Hepatocyte (in vitro differentiated cells): ENCODE data around the gene TSSK3. TPM values are rescaled to one million over a fixed set of nuclear protein-coding genes. Genes with fewer than 3 reads are reported as not detected.

ENCODE experiments used
- DNase-seq: peaks from one replicate; pipeline ENCODE4 v3.0.0-alpha.2; 2016; ENCODE audit warnings: low spot score
- H2AFZ ChIP-seq: fragments of 200-600 bp; sonication (generic); 2 replicates; pipeline ENCODE4 v1.6.0; 2016; ENCODE audit warnings: antibody characterized with exemption, mild to moderate bottlenecking
- H3K27ac ChIP-seq: fragments of 200-600 bp; sonication (generic); 2 replicates; pipeline ENCODE4 v1.5.1; 2016; ENCODE audit warnings: mild to moderate bottlenecking
- H3K27me3 ChIP-seq: fragments of 200-600 bp; sonication (generic); 2 replicates; pipeline ENCODE4 v1.6.1; 2016
- H3K36me3 ChIP-seq: fragments of 200-600 bp; sonication (generic); replicated peaks from 2 replicates; pipeline ENCODE4 v1.5.1; 2016; ENCODE audit warnings: low read depth; ENCODE audit not compliant: insufficient read depth
- H3K4me1 ChIP-seq: fragments of 200-600 bp; sonication (generic); 2 replicates; pipeline ENCODE4 v1.5.1; 2016; ENCODE audit warnings: mild to moderate bottlenecking, moderate library complexity; ENCODE audit not compliant: insufficient read depth
- H3K4me2 ChIP-seq: fragments of 200-600 bp; sonication (generic); 2 replicates; pipeline ENCODE4 v1.6.0; 2016
- H3K4me3 ChIP-seq: fragments of 200-600 bp; sonication (generic); 2 replicates; pipeline ENCODE4 v1.5.1; 2016; ENCODE audit warnings: mild to moderate bottlenecking
- H3K79me2 ChIP-seq: fragments of 200-600 bp; sonication (generic); 2 replicates; pipeline ENCODE4 v1.6.0; 2017; ENCODE audit warnings: mild to moderate bottlenecking
- H3K9me2 ChIP-seq: fragments of 200-600 bp; sonication (generic); replicated peaks from 2 replicates; pipeline ENCODE4 v1.6.0; 2017; ENCODE audit warnings: mild to moderate bottlenecking; ENCODE audit not compliant: insufficient read depth
- H3K9me3 ChIP-seq: fragments of 200-600 bp; sonication (generic); 2 replicates; pipeline ENCODE4 v1.5.1; 2016; ENCODE audit warnings: low read depth, mild to moderate bottlenecking
- H4K20me1 ChIP-seq: fragments of 200-600 bp; sonication (generic); 2 replicates; pipeline ENCODE4 v1.6.0; 2016; ENCODE audit warnings: mild to moderate bottlenecking; ENCODE audit not compliant: insufficient read depth, poor library complexity, severe bottlenecking
- EZH2 ChIP-seq: fragments of 200-600 bp; sonication (generic); IDR thresholded peaks from 2 replicates; pipeline ENCODE4 v1.6.1; 2016; ENCODE audit warnings: antibody characterized with exemption, mild to moderate bottlenecking, borderline replicate concordance
- EZH2phosphoT487 ChIP-seq: fragments of 200-600 bp; sonication (generic); IDR thresholded peaks from one replicate; pipeline ENCODE4 v1.6.1; 2018; ENCODE audit warnings: antibody characterized with exemption, mild to moderate bottlenecking, low read depth, moderate library complexity; ENCODE audit not compliant: unreplicated experiment, severe bottlenecking
- WGBS: methylation state at CpG from one replicate; pipeline ENCODE4 v1.1.6; 2016; ENCODE audit warnings: low lambda C conversion rate; ENCODE audit errors: missing lambda C conversion rate; 5-methylcytosine and 5-hydroxymethylcytosine counted together
- polyA plus RNA-seq: library from polyadenylated mRNA; unstranded; fragments of >200 nt; fragmentation: Nextera tagmentation; extraction: Ambion mirVana; gene quantifications from 2 replicates; pipeline ENCODE4 v1.2.1, GENCODE V29; 2016
- total RNA-seq: library from RNA; depleted of rRNA; stranded (reverse); fragments of >200 nt; gene quantifications from 2 replicates; pipeline ENCODE4 v1.2.3, GENCODE V29; 2014
- TF ChIP-seq, protein P1 (sequence below): fragments of 200-600 bp; sonication (generic); IDR thresholded peaks from 2 replicates; pipeline ENCODE4 v1.5.1; 2016; ENCODE audit warnings: antibody characterized with exemption, mild to moderate bottlenecking; ENCODE audit not compliant: poor library complexity

TSSK3 gene
- total and polyA plus RNA-seq, 2 experiments from 2014 or later: 1.4 TPM

DNA sequence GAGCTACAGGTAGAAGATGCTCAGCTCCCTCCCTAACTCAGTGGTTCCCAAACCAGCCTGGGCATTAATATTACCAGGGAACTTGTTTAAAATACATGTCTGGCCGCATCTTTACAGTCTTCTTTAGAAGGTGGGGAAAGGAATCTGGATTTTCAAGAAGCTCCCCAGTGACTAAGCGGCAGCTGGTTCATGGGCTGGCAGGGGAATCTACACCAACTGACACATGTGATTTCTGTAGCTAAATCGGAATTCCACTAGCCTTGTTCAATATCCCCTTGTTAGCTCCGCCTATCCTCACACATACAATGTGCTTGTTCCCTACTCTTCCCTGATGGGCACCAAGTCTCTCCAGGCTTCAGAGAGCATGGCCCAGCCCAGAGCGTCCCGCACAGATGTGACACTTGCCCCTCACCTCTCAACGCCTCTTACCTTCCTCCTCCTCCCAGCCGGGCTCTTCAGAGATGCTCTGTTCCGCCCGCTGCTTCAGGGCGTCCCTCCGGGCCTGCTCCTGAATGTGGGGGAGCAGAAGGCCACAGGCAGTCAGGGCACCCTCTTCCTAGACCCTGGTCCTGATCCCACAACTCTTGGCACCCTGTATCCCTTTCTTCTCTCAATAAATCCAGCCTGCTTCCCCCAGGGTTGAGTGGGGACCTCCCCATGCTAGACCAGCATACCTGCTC lies 15.3 kb downstream of the TSSK3 start:
- TF ChIP-seq EZH2: no peak
- TF ChIP-seq, protein P1, sequence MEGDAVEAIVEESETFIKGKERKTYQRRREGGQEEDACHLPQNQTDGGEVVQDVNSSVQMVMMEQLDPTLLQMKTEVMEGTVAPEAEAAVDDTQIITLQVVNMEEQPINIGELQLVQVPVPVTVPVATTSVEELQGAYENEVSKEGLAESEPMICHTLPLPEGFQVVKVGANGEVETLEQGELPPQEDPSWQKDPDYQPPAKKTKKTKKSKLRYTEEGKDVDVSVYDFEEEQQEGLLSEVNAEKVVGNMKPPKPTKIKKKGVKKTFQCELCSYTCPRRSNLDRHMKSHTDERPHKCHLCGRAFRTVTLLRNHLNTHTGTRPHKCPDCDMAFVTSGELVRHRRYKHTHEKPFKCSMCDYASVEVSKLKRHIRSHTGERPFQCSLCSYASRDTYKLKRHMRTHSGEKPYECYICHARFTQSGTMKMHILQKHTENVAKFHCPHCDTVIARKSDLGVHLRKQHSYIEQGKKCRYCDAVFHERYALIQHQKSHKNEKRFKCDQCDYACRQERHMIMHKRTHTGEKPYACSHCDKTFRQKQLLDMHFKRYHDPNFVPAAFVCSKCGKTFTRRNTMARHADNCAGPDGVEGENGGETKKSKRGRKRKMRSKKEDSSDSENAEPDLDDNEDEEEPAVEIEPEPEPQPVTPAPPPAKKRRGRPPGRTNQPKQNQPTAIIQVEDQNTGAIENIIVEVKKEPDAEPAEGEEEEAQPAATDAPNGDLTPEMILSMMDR: no peak
- TF ChIP-seq EZH2phosphoT487: no peak
- H3K4me2 ChIP-seq: no peak overlapping the region
- H3K36me3 ChIP-seq: no peaks in the 10 kb centered on the region
- DNase-seq: no peak
- no peak overlapping the region for H3K27ac ChIP-seq
- H3K4me3 ChIP-seq: no peak overlapping the region
- 97% methylated on average over 12 of the region's 12 CpGs for WGBS
- H3K27me3 ChIP-seq: no peaks in the 10 kb centered on the region
- H3K9me2 ChIP-seq: no peaks in the 10 kb centered on the region
- no peak overlapping the region for H2AFZ ChIP-seq
- H3K79me2 ChIP-seq: no peaks in the 10 kb centered on the region
- no peaks in the 10 kb centered on the region for H4K20me1 ChIP-seq
- H3K9me3 ChIP-seq: no peaks in the 10 kb centered on the region
- H3K4me1 ChIP-seq: no peaks in the 10 kb centered on the region

DNA sequence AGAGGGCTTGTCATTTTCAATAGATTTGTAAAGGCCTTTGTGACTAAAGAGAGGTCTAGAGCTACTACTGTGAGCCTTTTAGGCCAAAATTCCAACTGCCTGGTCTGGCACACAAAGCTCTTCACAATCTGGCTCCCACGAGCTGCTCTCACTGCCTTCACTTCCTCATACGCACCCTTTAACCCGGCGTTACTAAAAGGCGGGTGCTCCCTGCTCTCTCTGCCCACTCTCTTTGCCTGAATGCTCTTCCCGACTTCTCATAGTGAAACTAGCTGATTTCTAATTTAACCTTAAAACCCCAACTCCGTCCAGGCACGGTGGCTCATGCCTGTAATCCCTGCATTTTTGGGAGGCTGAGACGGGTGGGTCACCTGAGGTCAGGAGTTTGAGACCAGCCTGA lies 17.7 kb downstream of the TSSK3 start:
- peaks cover 2% of the 10 kb centered on the region for H3K79me2 ChIP-seq
- H3K27ac ChIP-seq: no peak overlapping the region
- H3K9me2 ChIP-seq: no peaks in the 10 kb centered on the region
- no peak overlapping the region for H3K4me3 ChIP-seq
- no peak overlapping the region for H2AFZ ChIP-seq
- H3K36me3 ChIP-seq: no peaks in the 10 kb centered on the region
- DNase-seq: no peak
- H3K9me3 ChIP-seq: no peaks in the 10 kb centered on the region
- H3K27me3 ChIP-seq: no peaks in the 10 kb centered on the region
- H4K20me1 ChIP-seq: no peaks in the 10 kb centered on the region
- 97% methylated on average over 9 of the region's 9 CpGs for WGBS
- TF ChIP-seq, protein P1: no peak
- TF ChIP-seq EZH2: no peak
- no peak for TF ChIP-seq EZH2phosphoT487
- no peaks in the 10 kb centered on the region for H3K4me1 ChIP-seq
- no peak overlapping the region for H3K4me2 ChIP-seq

DNA sequence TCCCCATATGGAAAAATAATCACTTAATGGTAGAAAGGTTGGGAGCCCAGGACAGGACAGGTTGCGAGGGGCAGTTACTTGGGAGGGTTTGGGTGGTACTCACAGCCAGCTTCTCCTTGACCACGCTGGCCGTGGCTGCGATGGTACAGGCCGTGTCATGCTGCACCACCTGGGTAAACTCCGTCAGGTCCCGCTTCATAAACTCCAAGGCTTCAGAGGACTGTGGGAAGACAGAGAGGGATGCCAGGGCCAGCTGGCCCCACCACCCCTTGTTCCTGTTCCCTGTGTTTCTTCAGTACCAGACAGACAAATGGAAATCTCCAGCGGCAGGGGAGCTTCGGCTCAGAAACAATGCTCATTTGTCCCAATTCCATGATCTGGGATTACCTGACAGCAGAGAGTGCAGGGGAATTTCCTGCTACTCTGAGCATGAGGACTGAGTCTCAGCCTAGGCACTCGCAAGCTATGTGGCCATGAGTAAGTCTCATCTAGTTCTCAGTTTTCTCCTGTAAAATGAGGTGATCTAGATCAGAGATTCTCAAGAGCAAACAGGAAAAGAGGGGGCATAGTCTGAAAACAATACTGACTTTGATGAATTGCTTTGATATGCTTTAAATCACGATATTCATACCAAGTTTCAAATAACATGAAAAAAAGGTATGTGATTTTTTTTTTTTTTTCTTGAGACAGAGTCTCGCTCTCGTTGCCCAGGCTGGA lies 24.5 kb downstream of the TSSK3 start:
- H4K20me1 ChIP-seq: peaks cover 9% of the 10 kb centered on the region
- H3K27ac ChIP-seq: no peak overlapping the region
- no peaks in the 10 kb centered on the region for H3K9me2 ChIP-seq
- 97% methylated on average over 13 of the region's 13 CpGs for WGBS
- no peak overlapping the region for H3K4me2 ChIP-seq
- H2AFZ ChIP-seq: no peak overlapping the region
- DNase-seq: no peak
- H3K4me1 ChIP-seq: no peaks in the 10 kb centered on the region
- H3K9me3 ChIP-seq: no peaks in the 10 kb centered on the region
- H3K4me3 ChIP-seq: no peak overlapping the region
- no peak for TF ChIP-seq EZH2phosphoT487
- TF ChIP-seq, protein P1: no peak
- no peak for TF ChIP-seq EZH2
- peaks cover 38% of the 10 kb centered on the region for H3K79me2 ChIP-seq
- no peaks in the 10 kb centered on the region for H3K27me3 ChIP-seq
- peaks cover 5% of the 10 kb centered on the region for H3K36me3 ChIP-seq
